ENCODE results near the gene ANKFY1. TPM values are rescaled to one million over a fixed set of nuclear protein-coding genes. Genes with fewer than 3 reads are reported as not detected.

ANKFY1 gene
- total and polyA plus RNA-seq, 9 of the 15 experiments (the other 6 are each of a cell fraction or from before 2014, with no cell fraction given) = 4.3 to 25.6 (median 12.2) TPM

DNA sequence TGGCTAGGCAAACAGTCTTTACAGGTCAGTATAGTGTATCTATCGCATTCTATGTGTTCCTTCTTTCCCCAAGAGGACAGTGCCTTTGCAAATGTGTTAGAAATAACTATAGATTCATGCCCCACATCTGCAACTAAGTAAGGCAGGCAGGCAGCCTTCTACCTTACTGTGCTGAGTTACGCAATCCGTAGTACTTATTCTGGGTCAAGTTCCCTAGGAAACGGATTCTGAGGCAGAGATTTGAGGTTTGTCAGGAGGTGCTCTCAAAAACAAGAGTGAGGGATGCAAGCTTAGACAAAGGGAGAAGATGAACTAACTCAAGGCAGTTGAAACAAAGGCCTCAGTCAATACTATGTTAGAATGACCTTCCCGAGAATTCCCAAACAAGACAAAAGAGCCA, 12.7 kb upstream of the ANKFY1 start:
- CTCF ChIA-PET (ENCODE audit: low intra/inter-chr PET ratio) = no interaction called here

DNA sequence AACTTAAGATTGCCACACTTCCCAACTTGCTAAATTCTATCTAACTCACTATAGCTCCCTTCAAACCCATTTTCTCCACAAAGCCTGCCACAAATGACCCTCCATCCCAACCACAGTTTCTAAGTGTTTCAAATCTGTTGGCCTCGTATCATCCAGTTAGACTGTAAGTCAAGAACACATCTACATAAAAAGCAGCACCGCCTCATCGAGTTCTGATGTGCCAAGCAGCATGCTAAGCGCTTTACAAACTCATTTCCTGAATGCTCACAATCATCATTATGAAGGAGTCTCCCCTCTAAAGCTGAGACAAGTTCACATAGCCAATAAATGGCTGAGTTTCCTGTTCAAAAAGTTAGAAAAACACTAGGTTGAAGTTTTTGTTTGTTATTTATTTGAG, 9.2 kb upstream of the ANKFY1 start:
- POLR2A ChIA-PET = interaction anchor here (0.9 kb wide), 1 partner anchor 15 kb away, joined by 4 read pairs; no protein-coding TSS in a partner anchor
- no peaks in the 10 kb centered on the region for H3K4me1 ChIP-seq (replicated peaks in 1 of 2; ENCODE audit: control insufficient read depth in 2 of 2, insufficient read depth in 2 of 2, low read length in 2 of 2)
- TF ChIP-seq, protein P1, sequence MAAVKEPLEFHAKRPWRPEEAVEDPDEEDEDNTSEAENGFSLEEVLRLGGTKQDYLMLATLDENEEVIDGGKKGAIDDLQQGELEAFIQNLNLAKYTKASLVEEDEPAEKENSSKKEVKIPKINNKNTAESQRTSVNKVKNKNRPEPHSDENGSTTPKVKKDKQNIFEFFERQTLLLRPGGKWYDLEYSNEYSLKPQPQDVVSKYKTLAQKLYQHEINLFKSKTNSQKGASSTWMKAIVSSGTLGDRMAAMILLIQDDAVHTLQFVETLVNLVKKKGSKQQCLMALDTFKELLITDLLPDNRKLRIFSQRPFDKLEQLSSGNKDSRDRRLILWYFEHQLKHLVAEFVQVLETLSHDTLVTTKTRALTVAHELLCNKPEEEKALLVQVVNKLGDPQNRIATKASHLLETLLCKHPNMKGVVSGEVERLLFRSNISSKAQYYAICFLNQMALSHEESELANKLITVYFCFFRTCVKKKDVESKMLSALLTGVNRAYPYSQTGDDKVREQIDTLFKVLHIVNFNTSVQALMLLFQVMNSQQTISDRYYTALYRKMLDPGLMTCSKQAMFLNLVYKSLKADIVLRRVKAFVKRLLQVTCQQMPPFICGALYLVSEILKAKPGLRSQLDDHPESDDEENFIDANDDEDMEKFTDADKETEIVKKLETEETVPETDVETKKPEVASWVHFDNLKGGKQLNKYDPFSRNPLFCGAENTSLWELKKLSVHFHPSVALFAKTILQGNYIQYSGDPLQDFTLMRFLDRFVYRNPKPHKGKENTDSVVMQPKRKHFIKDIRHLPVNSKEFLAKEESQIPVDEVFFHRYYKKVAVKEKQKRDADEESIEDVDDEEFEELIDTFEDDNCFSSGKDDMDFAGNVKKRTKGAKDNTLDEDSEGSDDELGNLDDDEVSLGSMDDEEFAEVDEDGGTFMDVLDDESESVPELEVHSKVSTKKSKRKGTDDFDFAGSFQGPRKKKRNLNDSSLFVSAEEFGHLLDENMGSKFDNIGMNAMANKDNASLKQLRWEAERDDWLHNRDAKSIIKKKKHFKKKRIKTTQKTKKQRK (IDR thresholded peaks at IDR 0.05; ENCODE audit: borderline replicate concordance, low read depth, low read length) = no peak
- TF ChIP-seq MAFK (IDR thresholded peaks at IDR 0.05; ENCODE audit: low read length) = no peak
- H3K4me2 ChIP-seq (ENCODE audit: insufficient read depth, low read length) = no peak overlapping the region
- peaks cover 48% of the 10 kb centered on the region; the same call in 2 of the 3 replicates for H3K36me3 ChIP-seq (ENCODE audit: control insufficient read depth, insufficient read depth, low read length)
- H3K4me3 ChIP-seq = no peak overlapping the region
- no peaks in the 10 kb centered on the region for H3K27me3 ChIP-seq (ENCODE audit: control insufficient read depth in 2 of 2, insufficient read depth in 2 of 2, low read length in 2 of 2)
- no peaks in the 10 kb centered on the region for H3K9me1 ChIP-seq (ENCODE audit: control insufficient read depth, insufficient read depth, low read length)
- DNase-seq (ENCODE audit: extremely low read depth in 1 of 4, low spot score in 3 of 4) = no peak
- no peak for FAIRE-seq
- CTCF ChIA-PET (ENCODE audit: low intra/inter-chr PET ratio) = no interaction called here
- no peak overlapping the region for H2AFZ ChIP-seq (ENCODE audit: low read depth, low read length)
- H3K79me2 ChIP-seq (ENCODE audit: control insufficient read depth, insufficient read depth, low read length) = no peaks in the 10 kb centered on the region; the same call in 2 of the 3 replicates
- no peak for ATAC-seq
- intact Hi-C loops (cut with micrococcal nuclease) (no loop called here), in situ Hi-C loops (cut with MboI) (no loop called here)
- no peak overlapping the region for H3K9ac ChIP-seq (ENCODE audit: insufficient read depth in 1 of 2, low read depth in 2 of 2, low read length in 2 of 2)
- H3K9me3 ChIP-seq (replicated peaks; ENCODE audit: control insufficient read depth, insufficient read depth, low read depth, low read length) = no peaks in the 10 kb centered on the region
- no peaks in the 10 kb centered on the region for H4K20me1 ChIP-seq (replicated peaks; ENCODE audit: control insufficient read depth, insufficient read depth, low read length)
- no peak overlapping the region for H3K27ac ChIP-seq (ENCODE audit: extremely low read depth, low read depth, low read length)
- BruUV-seq (replicated peaks) = no TSS peak
- 94% methylated on average over 4 of the region's 4 CpGs for WGBS (ENCODE audit: insufficient coverage, low coverage, missing lambda C conversion rate)

More for the DNA sequence above, 12.7 kb upstream of the ANKFY1 start:
- Histone ChIP-seq H3K79me2 (ENCODE audit: control insufficient read depth, insufficient read depth, low read length) (no peaks in the 10 kb centered on the region; the same call in 2 of the 3 replicates), H3K36me3 (ENCODE audit: control insufficient read depth, insufficient read depth, low read length) (peaks cover 40% of the 10 kb centered on the region; the same call in 2 of the 3 replicates), H2AFZ (ENCODE audit: low read depth, low read length) (no peak overlapping the region), H3K4me1 (replicated peaks in 1 of 2; ENCODE audit: control insufficient read depth in 2 of 2, insufficient read depth in 2 of 2, low read length in 2 of 2) (no peaks in the 10 kb centered on the region), H3K27ac (ENCODE audit: extremely low read depth, low read depth, low read length) (no peak overlapping the region), H3K9me1 (ENCODE audit: control insufficient read depth, insufficient read depth, low read length) (no peaks in the 10 kb centered on the region), H3K9me3 (replicated peaks; ENCODE audit: control insufficient read depth, insufficient read depth, low read depth, low read length) (no peaks in the 10 kb centered on the region), H3K4me3 (no peak overlapping the region), H4K20me1 (replicated peaks; ENCODE audit: control insufficient read depth, insufficient read depth, low read length) (no peaks in the 10 kb centered on the region), H3K27me3 (ENCODE audit: control insufficient read depth in 2 of 2, insufficient read depth in 2 of 2, low read length in 2 of 2) (no peaks in the 10 kb centered on the region), H3K9ac (ENCODE audit: insufficient read depth in 1 of 2, low read depth in 2 of 2, low read length in 2 of 2) (no peak overlapping the region), H3K4me2 (ENCODE audit: insufficient read depth, low read length) (no peak overlapping the region)
- ATAC-seq = no peak
- POLR2A ChIA-PET = interaction anchor here (0.5 kb wide), 1 partner anchor 315 kb away, joined by 3 read pairs; no protein-coding TSS in a partner anchor
- WGBS (ENCODE audit: insufficient coverage, low coverage, missing lambda C conversion rate) = 91% methylated on average over 5 of the region's 5 CpGs
- TF ChIP-seq CEBPG (CRISPR knock-in tag; IDR thresholded peaks at IDR 0.05) (no peak), CEBPG (tag; conservative IDR thresholded peaks at IDR 0.05 in 1 of 2, IDR thresholded peaks at IDR 0.05 in 1 of 2) (peak; percentile 20 to 60; a peak in 2 of 4 replicates), CEBPB (tag; IDR thresholded peaks at IDR 0.05) (peak; percentile 86), RBM22 (IDR thresholded peaks at IDR 0.05; ENCODE audit: low read depth, low read length, poor library complexity, severe bottlenecking) (no peak), SMC3 (conservative IDR thresholded peaks at IDR 0.05; ENCODE audit: insufficient read depth, low read depth, low read length) (no peak), SREBF1 (IDR thresholded peaks at IDR 0.05; ENCODE audit: borderline replicate concordance, low read depth, low read length) (no peak), BCL6 (CRISPR knock-in tag; IDR thresholded peaks at IDR 0.05) (no peak), CSDE1 (IDR thresholded peaks at IDR 0.05) (no peak)
- TF ChIP-seq, protein P2, sequence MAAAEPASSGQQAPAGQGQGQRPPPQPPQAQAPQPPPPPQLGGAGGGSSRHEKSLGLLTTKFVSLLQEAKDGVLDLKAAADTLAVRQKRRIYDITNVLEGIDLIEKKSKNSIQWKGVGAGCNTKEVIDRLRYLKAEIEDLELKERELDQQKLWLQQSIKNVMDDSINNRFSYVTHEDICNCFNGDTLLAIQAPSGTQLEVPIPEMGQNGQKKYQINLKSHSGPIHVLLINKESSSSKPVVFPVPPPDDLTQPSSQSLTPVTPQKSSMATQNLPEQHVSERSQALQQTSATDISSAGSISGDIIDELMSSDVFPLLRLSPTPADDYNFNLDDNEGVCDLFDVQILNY (CRISPR knock-in tag; IDR thresholded peaks at IDR 0.05) = no peak
- FAIRE-seq = no peak
- BruUV-seq (replicated peaks) = no TSS peak
- no peak for DNase-seq (ENCODE audit: extremely low read depth in 1 of 4, low spot score in 3 of 4)
- intact Hi-C loops (cut with micrococcal nuclease) = no loop called here
- in situ Hi-C loops (cut with MboI) = no loop called here

Data from K562 (cell line).